ENCODE measurements around the gene FNBP1.
"Not testable (repeated sequence)": the region's sequence is repeated elsewhere in the genome, so short reads cannot be mapped to it uniquely, and the experiment has no call there.

Gene FNBP1

DNA sequence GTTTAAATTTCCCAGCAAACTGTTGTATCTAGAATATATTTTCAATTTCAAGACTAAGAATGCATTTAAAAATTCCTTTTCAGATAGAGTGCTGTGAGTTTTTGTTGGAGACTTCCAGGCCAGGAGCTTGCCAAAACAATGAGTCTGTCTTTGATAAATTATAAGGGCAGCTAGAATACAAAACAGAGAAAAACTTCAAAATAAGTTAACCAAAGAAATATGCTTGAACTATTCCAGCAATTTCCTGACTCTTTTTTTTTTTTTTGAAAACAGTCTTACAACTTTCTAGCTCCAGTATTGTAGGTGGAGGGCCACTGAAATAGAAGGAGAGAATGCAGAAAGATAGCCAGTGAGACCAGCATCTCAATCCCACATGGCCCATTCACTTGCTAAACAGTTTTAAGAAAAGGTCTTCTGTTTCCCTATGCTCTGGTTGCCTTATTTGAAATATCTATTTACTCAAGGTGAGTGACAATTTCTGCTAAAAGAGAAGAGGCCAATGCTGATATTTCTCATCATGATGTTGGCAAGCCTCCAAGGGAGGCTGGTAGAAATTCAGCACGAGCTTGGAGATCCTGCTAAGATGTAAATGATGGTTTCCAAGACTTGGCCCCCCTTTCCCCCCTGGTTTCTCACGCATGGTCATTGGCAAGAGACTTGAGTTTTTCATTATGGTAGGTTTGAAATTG, 104.6 kb downstream of the FNBP1 start:
- no peak for TF ChIP-seq CTCF (IDR thresholded peaks at IDR 0.05; ENCODE audit: low read depth, low read length, missing control alignments)
- no peak overlapping the region for H3K4me3 ChIP-seq (ENCODE audit: low read depth, low read length)
- no peak for DNase-seq (ENCODE audit: low read depth)

- not testable (repeated sequence) for H3K4me3 ChIP-seq (ENCODE audit: low read depth, low read length); DNase-seq (ENCODE audit: low read depth)
Measured at GRCh38 chr9:129937879-129938278, 105.1 kb downstream of the FNBP1 start.

DNA sequence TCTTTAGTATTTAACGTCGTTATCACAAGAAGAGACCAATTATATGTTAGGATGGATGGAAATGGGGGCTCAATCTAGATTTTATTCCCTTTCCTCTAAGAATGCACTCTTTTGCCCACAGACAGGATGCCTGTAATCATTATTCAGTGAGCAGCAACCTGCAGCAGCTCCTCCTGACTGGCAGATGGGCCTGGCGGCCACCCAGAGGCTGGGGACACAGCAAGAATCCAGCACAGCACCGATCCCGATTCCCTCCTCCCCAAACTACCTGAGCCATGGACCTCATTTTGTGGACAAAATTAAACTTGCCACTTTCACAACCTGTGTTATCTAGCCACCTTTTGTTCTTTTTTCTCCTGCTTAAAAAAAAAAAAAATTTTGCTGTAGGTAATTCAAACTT, 106.8 kb downstream of the FNBP1 start:
- no peak overlapping the region for H3K4me3 ChIP-seq (ENCODE audit: low read depth, low read length)
- no peak for TF ChIP-seq CTCF (IDR thresholded peaks at IDR 0.05; ENCODE audit: low read depth, low read length, missing control alignments)
- DNase-seq (ENCODE audit: low read depth) = no peak

GRCh38 chr9:129934780-129935179, 108.2 kb downstream of the FNBP1 start:
- H3K4me3 ChIP-seq (ENCODE audit: low read depth, low read length) = no peak overlapping the region
- DNase-seq (ENCODE audit: low read depth) = no peak
- no peak for TF ChIP-seq CTCF (IDR thresholded peaks at IDR 0.05; ENCODE audit: low read depth, low read length, missing control alignments)

GRCh38 chr9:129934041-129934591, 108.9 kb downstream of the FNBP1 start:
- DNase-seq (ENCODE audit: low read depth) = no peak
- H3K4me3 ChIP-seq (ENCODE audit: low read depth, low read length) = no peak overlapping the region
- TF ChIP-seq CTCF (IDR thresholded peaks at IDR 0.05; ENCODE audit: low read depth, low read length, missing control alignments) = no peak

- DNase-seq (ENCODE audit: low read depth) = no peak
- no peak for TF ChIP-seq CTCF (IDR thresholded peaks at IDR 0.05; ENCODE audit: low read depth, low read length, missing control alignments)
- no peak overlapping the region for H3K4me3 ChIP-seq (ENCODE audit: low read depth, low read length)
Measured at GRCh38 chr9:129933185-129934040, 109.6 kb downstream of the FNBP1 start.

DNA sequence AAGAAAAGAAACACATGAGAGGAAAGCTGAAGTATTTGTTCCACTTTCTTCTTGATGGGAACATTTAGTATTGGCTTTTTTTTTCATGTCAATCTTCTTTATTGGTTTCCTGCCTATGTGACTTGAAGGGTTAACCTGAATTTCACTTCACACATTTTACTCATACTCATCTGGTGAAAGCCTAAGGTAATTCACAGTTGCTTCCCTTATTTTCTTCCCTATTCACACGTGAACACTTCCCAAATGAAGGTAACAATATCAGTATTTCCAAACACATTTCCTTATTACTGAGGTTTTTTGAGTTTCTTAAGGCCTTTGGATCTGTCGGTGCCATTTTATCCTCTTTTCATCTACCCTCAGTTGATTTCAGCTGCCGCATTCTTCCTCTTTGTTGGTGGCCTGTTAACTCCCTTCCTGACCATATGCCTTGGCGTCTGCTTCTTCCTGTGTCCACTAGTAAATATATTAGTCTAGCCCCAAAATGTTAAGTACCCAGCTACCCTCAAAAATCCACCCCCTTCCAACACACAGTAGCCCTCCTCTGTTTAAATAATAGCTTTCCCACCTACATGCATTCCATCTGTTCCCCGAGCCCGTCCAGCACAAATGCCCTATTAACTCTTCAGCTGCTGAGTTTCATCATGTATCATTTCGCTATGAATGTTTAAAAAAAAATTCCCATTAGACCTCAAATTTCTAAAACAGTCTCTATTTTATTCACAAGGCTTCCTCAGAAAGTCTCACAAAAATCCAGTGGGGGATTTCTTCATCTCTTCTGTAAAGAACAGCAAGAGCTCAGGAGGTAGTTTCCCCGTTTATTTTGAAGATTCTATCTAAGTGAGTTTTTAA, 110.5 kb downstream of the FNBP1 start:
- H3K4me3 ChIP-seq (ENCODE audit: low read depth, low read length) = no peak overlapping the region
- no peak for DNase-seq (ENCODE audit: low read depth)
- TF ChIP-seq CTCF (IDR thresholded peaks at IDR 0.05; ENCODE audit: low read depth, low read length, missing control alignments) = no peak

Data from GM12864 (cell line).